H9 (cell line): ENCODE data around the gene PDCD7. TPM values are rescaled to one million over a fixed set of nuclear protein-coding genes. Genes with fewer than 3 reads are reported as not detected.

Experiments
- DNase-seq: peaks from one replicate; pipeline ENCODE4 v3.0.0-alpha.2; 2017
- H2AFZ ChIP-seq: one replicate; pipeline ENCODE4 v1.6.1; 2013; ENCODE audit warnings: mild to moderate bottlenecking, low read length, control low read depth, moderate library complexity
- H2AK5ac ChIP-seq: 2 replicates; pipeline ENCODE4 v1.6.1; 2013; ENCODE audit warnings: low read length, control low read depth, mixed read lengths; ENCODE audit not compliant: insufficient read length
- H2BK120ac ChIP-seq: one replicate; pipeline ENCODE4 v1.6.1; 2013; ENCODE audit warnings: low read depth, mild to moderate bottlenecking, low read length, control low read depth, inconsistent platforms; ENCODE audit not compliant: poor library complexity, severe bottlenecking
- H2BK12ac ChIP-seq: 2 replicates; pipeline ENCODE4 v1.6.1; 2013; ENCODE audit warnings: low read length, control low read depth, mixed read lengths, low read depth; ENCODE audit not compliant: insufficient read length
- H2BK15ac ChIP-seq: 2 replicates; pipeline ENCODE4 v1.6.1; 2013; ENCODE audit warnings: low read depth, low read length, control low read depth
- H2BK20ac ChIP-seq: one replicate; pipeline ENCODE4 v1.6.1; 2013; ENCODE audit warnings: low read depth, mild to moderate bottlenecking, low read length, control low read depth, inconsistent platforms; ENCODE audit not compliant: poor library complexity, severe bottlenecking
- H2BK5ac ChIP-seq: 2 replicates; pipeline ENCODE4 v1.6.1; 2013; ENCODE audit warnings: low read length, control low read depth, mixed read lengths; ENCODE audit not compliant: insufficient read length
- H3K14ac ChIP-seq: 2 replicates; pipeline ENCODE4 v1.6.1; 2013; ENCODE audit warnings: low read length, control low read depth; ENCODE audit not compliant: insufficient read depth
- H3K18ac ChIP-seq: 2 replicates; pipeline ENCODE4 v1.6.1; 2013; ENCODE audit warnings: low read depth, mild to moderate bottlenecking, mixed read lengths, low read length, control low read depth; ENCODE audit not compliant: insufficient read length
- H3K23ac ChIP-seq: 2 replicates; pipeline ENCODE4 v1.6.1; 2013; ENCODE audit warnings: low read length, control low read depth, mixed read lengths, low read depth; ENCODE audit not compliant: insufficient read length
- H3K23me2 ChIP-seq: 2 replicates; pipeline ENCODE4 v1.6.1; 2013; ENCODE audit warnings: low read depth, mild to moderate bottlenecking, mixed read lengths, low read length, control low read depth; ENCODE audit not compliant: insufficient read length, poor library complexity, severe bottlenecking
- H3K27ac ChIP-seq: 2 replicates; pipeline ENCODE4 v1.5.1; 2013; ENCODE audit warnings: low read length, control low read depth, mixed read lengths, low read depth; ENCODE audit not compliant: insufficient read length
- H3K27me3 ChIP-seq: 2 replicates; pipeline ENCODE4 v1.6.1; 2013; ENCODE audit warnings: low read length, control low read depth, inconsistent platforms; ENCODE audit not compliant: insufficient read depth
- H3K4ac ChIP-seq: 2 replicates; pipeline ENCODE4 v1.6.1; 2013; ENCODE audit warnings: low read depth, mild to moderate bottlenecking, control low read depth, inconsistent platforms, low read length, moderate library complexity
- H3K4me1 ChIP-seq: 2 replicates; pipeline ENCODE4 v1.6.1; 2013; ENCODE audit warnings: low read length, control low read depth, inconsistent platforms; ENCODE audit not compliant: insufficient read depth
- H3K4me2 ChIP-seq: 2 replicates; pipeline ENCODE4 v1.6.1; 2013; ENCODE audit warnings: low read length, control low read depth, mixed read lengths; ENCODE audit not compliant: insufficient read length, insufficient read depth
- H3K56ac ChIP-seq: 2 replicates; pipeline ENCODE4 v1.6.1; 2013; ENCODE audit warnings: low read depth, mild to moderate bottlenecking, mixed read lengths, low read length, control low read depth; ENCODE audit not compliant: insufficient read length
- H3K79me1 ChIP-seq: 2 replicates; pipeline ENCODE4 v1.6.1; 2013; ENCODE audit warnings: low read depth, mild to moderate bottlenecking, moderate library complexity, low read length, control low read depth, inconsistent platforms; ENCODE audit not compliant: insufficient read depth, poor library complexity, severe bottlenecking
- H3K79me2 ChIP-seq: 2 replicates; pipeline ENCODE4 v1.6.1; 2013; ENCODE audit warnings: low read length, control low read depth, inconsistent platforms; ENCODE audit not compliant: insufficient read depth
- H3K9ac ChIP-seq: 2 replicates; pipeline ENCODE4 v1.6.1; 2013; ENCODE audit warnings: low read length, control low read depth, mixed read lengths; ENCODE audit not compliant: insufficient read length; ENCODE audit errors: extremely low read depth
- H3K9me3 ChIP-seq: one replicate; pipeline ENCODE4 v1.6.1; 2013; ENCODE audit warnings: low read depth, low read length, inconsistent platforms; ENCODE audit not compliant: control insufficient read depth
- H3T11ph ChIP-seq: one replicate; pipeline ENCODE4 v1.6.1; 2013; ENCODE audit warnings: mild to moderate bottlenecking, low read length, control low read depth, inconsistent platforms
- H4K20me1 ChIP-seq: one replicate; pipeline ENCODE4 v1.6.1; 2013; ENCODE audit not compliant: control insufficient read depth, insufficient read length, insufficient read depth
- H4K5ac ChIP-seq: 2 replicates; pipeline ENCODE4 v1.6.1; 2013; ENCODE audit warnings: low read depth, mild to moderate bottlenecking, mixed read lengths, low read length, control low read depth; ENCODE audit not compliant: insufficient read length
- H4K8ac ChIP-seq: replicated peaks from 2 replicates; pipeline ENCODE4 v1.6.1; 2013; ENCODE audit warnings: low read length, control low read depth, mixed read lengths, low read depth; ENCODE audit not compliant: insufficient read length
- H4K91ac ChIP-seq: 2 replicates; pipeline ENCODE4 v1.6.1; 2013; ENCODE audit warnings: low read depth, mild to moderate bottlenecking, moderate library complexity, mixed read lengths, low read length, control low read depth; ENCODE audit not compliant: insufficient read length
- H3K27ac Mint-ChIP-seq, 3 experiments: 2 replicates in 2 of 3; 3 replicates in 1 of 3; pipeline ENCODE4 v1.8.0; 2020 to 2021; ENCODE audit warnings: mixed read lengths in 3 of 3, mild to moderate bottlenecking in 1 of 3, moderate library complexity in 1 of 3
- H3K27me3 Mint-ChIP-seq: 2 replicates; pipeline ENCODE4 v1.8.0; 2021; ENCODE audit warnings: low read depth, mild to moderate bottlenecking, moderate library complexity, mixed read lengths
- H3K36me3 Mint-ChIP-seq, 3 experiments: 2 replicates in 2 of 3; 3 replicates in 1 of 3; pipeline ENCODE4 v1.8.0; 2020 to 2021; ENCODE audit warnings: low read depth in 3 of 3, mixed read lengths in 3 of 3; ENCODE audit not compliant: insufficient read depth in 1 of 3
- H3K4me1 Mint-ChIP-seq, 2 experiments: 2 replicates each; pipeline ENCODE4 v1.8.0; 2020; ENCODE audit warnings: mixed read lengths in 2 of 2
- H3K4me3 Mint-ChIP-seq, 2 experiments: 2 replicates in 1 of 2; 3 replicates in 1 of 2; pipeline ENCODE4 v1.8.0; 2020 to 2021; ENCODE audit warnings: mild to moderate bottlenecking in 2 of 2, mixed read lengths in 2 of 2, moderate library complexity in 1 of 2
- H3K9me3 Mint-ChIP-seq, 2 experiments: 2 replicates in 1 of 2; 3 replicates in 1 of 2; pipeline ENCODE4 v1.8.0; 2020; ENCODE audit warnings: mild to moderate bottlenecking in 2 of 2, mixed read lengths in 2 of 2, moderate library complexity in 1 of 2
- CTCF ChIP-seq: fragments of 200-600 bp; sonication (generic); conservative IDR thresholded peaks from 3 replicates; pipeline ENCODE4 v1.8.0; 2021; ENCODE audit warnings: antibody characterized with exemption, mild to moderate bottlenecking
- WGBS: extraction: QIAGEN DNeasy Blood & Tissue Kit; methylation state at CpG from one replicate; pipeline ENCODE4 v1.1.7; 2013; ENCODE audit warnings: missing lambda C conversion rate, low lambda C conversion rate, mixed read lengths; ENCODE audit not compliant: insufficient read length; ENCODE audit errors: extremely low coverage; 5-methylcytosine and 5-hydroxymethylcytosine counted together
- total RNA-seq: library from RNA; stranded (reverse); gene quantifications from 2 replicates; pipeline ENCODE4 v1.2.1, GENCODE V29; 2021

The PDCD7 gene
- total RNA-seq, 1 experiment from 2014 or later: 35.2 TPM

- Histone ChIP-seq H4K5ac (no peak overlapping the region), H3K18ac (no peak overlapping the region), H4K20me1 (no peaks in the 10 kb centered on the region), H2BK20ac (no peak overlapping the region), H2BK12ac (no peak overlapping the region), H3K27ac (no peak overlapping the region), H2AFZ (no peak overlapping the region), H4K91ac (no peak overlapping the region), H2BK5ac (no peak overlapping the region), H2AK5ac (no peak overlapping the region), H3T11ph (no peak overlapping the region), H3K56ac (no peak overlapping the region), H3K27me3 (no peaks in the 10 kb centered on the region), H3K79me1 (no peaks in the 10 kb centered on the region), H3K4ac (no peak overlapping the region), H2BK15ac (no peak overlapping the region), H3K9me3 (no peaks in the 10 kb centered on the region), H3K79me2 (no peaks in the 10 kb centered on the region), H3K4me2 (no peak overlapping the region), H3K9ac (no peak overlapping the region), H3K14ac (no peak overlapping the region), H3K4me1 (no peaks in the 10 kb centered on the region), H3K23ac (no peak overlapping the region), H2BK120ac (no peak overlapping the region), H3K23me2 (peaks cover 3% of the 10 kb centered on the region), H4K8ac (no peak overlapping the region)
- Mint-ChIP-seq H3K27me3 (no peaks in the 10 kb centered on the region), H3K4me3 (no peak overlapping the region), H3K4me1 (peaks cover 6 to 7% of the 10 kb centered on the region in 2 experiments; a peak in 3 of 4 replicates), H3K36me3 (peaks cover 0 to 9% (median 6%) of the 10 kb centered on the region in 3 experiments; a peak in 3 of 7 replicates), H3K27ac (peak overlapping the region in 2 of 3 experiments; percentile 13 to 80; a peak in 2 of 7 replicates), H3K9me3 (no peaks in the 10 kb centered on the region)
- TF ChIP-seq CTCF: no peak
- no CpG with 5 or more reads among the region's 6 CpGs for WGBS
- DNase-seq: no peak
These were observed 27.5 kb downstream of the PDCD7 start for GRCh38 chr15:65106011-65106590.
